ENCODE data around the gene ZNF775. TPM values are rescaled to one million over a fixed set of nuclear protein-coding genes. Genes with fewer than 3 reads are reported as not detected.

Gene ZNF775
- 15.7 TPM for polyA plus RNA-seq (2013, experiment 1 of 2)
- 12.0 TPM for polyA plus RNA-seq (2013, experiment 2 of 2)

GRCh38 chr7:150378853-150379440, at the start of gene ZNF775:
Gene ZNF775 (plus strand): TSS chr7:150379330. CDS start chr7:150388471, 9,141 bp downstream.
- H3K4me3 ChIP-seq (ENCODE audit: extremely low read depth, insufficient read depth, low read length, poor library complexity, severe bottlenecking) = peak within 1 kb of the TSS; percentile 73
- H3K4me1 ChIP-seq (ENCODE audit: control insufficient read depth, insufficient read depth, low read length, poor library complexity, severe bottlenecking) = peaks cover 60% of the 10 kb centered on the region
- 0 to 1% methylated on average over 32 to 37 of the region's 60 CpGs for WGBS, 2 experiments (ENCODE audit: insufficient coverage in 2 of 2)
- H3K36me3 ChIP-seq (ENCODE audit: control insufficient read depth, insufficient read depth, low read length) = peaks cover 20% of the 10 kb centered on the region
- H3K27ac ChIP-seq (ENCODE audit: low read depth, low read length, severe bottlenecking) = peak within 1 kb of the TSS; percentile 97
- no peaks in the 10 kb centered on the region for H3K9me3 ChIP-seq (ENCODE audit: control insufficient read depth, low read length)

- Histone ChIP-seq H3K27ac (ENCODE audit: low read depth, low read length, severe bottlenecking) (no peak overlapping the region), H3K36me3 (ENCODE audit: control insufficient read depth, insufficient read depth, low read length) (peaks cover 72% of the 10 kb centered on the region), H3K4me1 (ENCODE audit: control insufficient read depth, insufficient read depth, low read length, poor library complexity, severe bottlenecking) (peaks cover 8% of the 10 kb centered on the region), H3K9me3 (ENCODE audit: control insufficient read depth, low read length) (no peaks in the 10 kb centered on the region), H3K4me3 (ENCODE audit: extremely low read depth, insufficient read depth, low read length, poor library complexity, severe bottlenecking) (no peak overlapping the region)
- 70 to 76% methylated on average over 11 to 17 of the region's 22 CpGs for WGBS, 2 experiments (ENCODE audit: insufficient coverage in 2 of 2)
Observed at GRCh38 chr7:150329331-150330120, 49.6 kb upstream of the ZNF775 start.

- Histone ChIP-seq H3K36me3 (ENCODE audit: control insufficient read depth, insufficient read depth, low read length) (peaks cover 75% of the 10 kb centered on the region), H3K27ac (ENCODE audit: low read depth, low read length, severe bottlenecking) (no peak overlapping the region), H3K4me3 (ENCODE audit: extremely low read depth, insufficient read depth, low read length, poor library complexity, severe bottlenecking) (no peak overlapping the region), H3K9me3 (ENCODE audit: control insufficient read depth, low read length) (no peaks in the 10 kb centered on the region), H3K4me1 (ENCODE audit: control insufficient read depth, insufficient read depth, low read length, poor library complexity, severe bottlenecking) (no peaks in the 10 kb centered on the region)
- WGBS, 2 experiments (ENCODE audit: insufficient coverage in 2 of 2) = 96 to 99% methylated on average over 15 to 17 of the region's 19 CpGs
Observed at GRCh38 chr7:150330211-150330885, 48.8 kb upstream of the ZNF775 start.

GRCh38 chr7:150332852-150333635, 46.1 kb upstream of the ZNF775 start:
- no peak overlapping the region for H3K27ac ChIP-seq (ENCODE audit: low read depth, low read length, severe bottlenecking)
- WGBS, 2 experiments (ENCODE audit: insufficient coverage in 2 of 2) = 93 to 95% methylated on average over 11 to 18 of the region's 18 CpGs
- H3K9me3 ChIP-seq (ENCODE audit: control insufficient read depth, low read length) = no peaks in the 10 kb centered on the region
- H3K4me1 ChIP-seq (ENCODE audit: control insufficient read depth, insufficient read depth, low read length, poor library complexity, severe bottlenecking) = no peaks in the 10 kb centered on the region
- no peak overlapping the region for H3K4me3 ChIP-seq (ENCODE audit: extremely low read depth, insufficient read depth, low read length, poor library complexity, severe bottlenecking)
- H3K36me3 ChIP-seq (ENCODE audit: control insufficient read depth, insufficient read depth, low read length) = peaks cover 65% of the 10 kb centered on the region

- Histone ChIP-seq H3K9me3 (ENCODE audit: control insufficient read depth, low read length) (no peaks in the 10 kb centered on the region), H3K27ac (ENCODE audit: low read depth, low read length, severe bottlenecking) (no peak overlapping the region), H3K36me3 (ENCODE audit: control insufficient read depth, insufficient read depth, low read length) (peaks cover 65% of the 10 kb centered on the region), H3K4me1 (ENCODE audit: control insufficient read depth, insufficient read depth, low read length, poor library complexity, severe bottlenecking) (no peaks in the 10 kb centered on the region), H3K4me3 (ENCODE audit: extremely low read depth, insufficient read depth, low read length, poor library complexity, severe bottlenecking) (no peak overlapping the region)
- 86 to 97% methylated on average over 9 to 10 of the region's 10 CpGs for WGBS, 2 experiments (ENCODE audit: insufficient coverage in 2 of 2)
Observed at GRCh38 chr7:150333659-150334058, 45.5 kb upstream of the ZNF775 start.

- H3K36me3 ChIP-seq (ENCODE audit: control insufficient read depth, insufficient read depth, low read length) = peaks cover 62% of the 10 kb centered on the region
- no peak overlapping the region for H3K27ac ChIP-seq (ENCODE audit: low read depth, low read length, severe bottlenecking)
- H3K9me3 ChIP-seq (ENCODE audit: control insufficient read depth, low read length) = no peaks in the 10 kb centered on the region
- 96 to 99% methylated on average over 6 to 7 of the region's 8 CpGs for WGBS, 2 experiments (ENCODE audit: insufficient coverage in 2 of 2)
- H3K4me3 ChIP-seq (ENCODE audit: extremely low read depth, insufficient read depth, low read length, poor library complexity, severe bottlenecking) = no peak overlapping the region
- no peaks in the 10 kb centered on the region for H3K4me1 ChIP-seq (ENCODE audit: control insufficient read depth, insufficient read depth, low read length, poor library complexity, severe bottlenecking)
Observed at GRCh38 chr7:150334108-150334507, 45.0 kb upstream of the ZNF775 start.

- Histone ChIP-seq H3K4me3 (ENCODE audit: extremely low read depth, insufficient read depth, low read length, poor library complexity, severe bottlenecking) (no peak overlapping the region), H3K9me3 (ENCODE audit: control insufficient read depth, low read length) (no peaks in the 10 kb centered on the region), H3K36me3 (ENCODE audit: control insufficient read depth, insufficient read depth, low read length) (peaks cover 51% of the 10 kb centered on the region), H3K27ac (ENCODE audit: low read depth, low read length, severe bottlenecking) (no peak overlapping the region), H3K4me1 (ENCODE audit: control insufficient read depth, insufficient read depth, low read length, poor library complexity, severe bottlenecking) (peaks cover 7% of the 10 kb centered on the region)
- 65 to 71% methylated on average over 7 of the region's 7 CpGs for WGBS, 2 experiments (ENCODE audit: insufficient coverage in 2 of 2)
Observed at GRCh38 chr7:150335108-150335773, 43.9 kb upstream of the ZNF775 start.

GRCh38 chr7:150335774-150336112, 43.4 kb upstream of the ZNF775 start:
- 87 to 89% methylated on average over 5 to 6 of the region's 6 CpGs for WGBS, 2 experiments (ENCODE audit: insufficient coverage in 2 of 2)
- H3K4me3 ChIP-seq (ENCODE audit: extremely low read depth, insufficient read depth, low read length, poor library complexity, severe bottlenecking) = no peak overlapping the region

GRCh38 chr7:150336746-150337145, 42.4 kb upstream of the ZNF775 start:
- Histone ChIP-seq H3K27ac (ENCODE audit: low read depth, low read length, severe bottlenecking) (no peak overlapping the region), H3K4me3 (ENCODE audit: extremely low read depth, insufficient read depth, low read length, poor library complexity, severe bottlenecking) (no peak overlapping the region), H3K36me3 (ENCODE audit: control insufficient read depth, insufficient read depth, low read length) (peaks cover 37% of the 10 kb centered on the region), H3K9me3 (ENCODE audit: control insufficient read depth, low read length) (no peaks in the 10 kb centered on the region), H3K4me1 (ENCODE audit: control insufficient read depth, insufficient read depth, low read length, poor library complexity, severe bottlenecking) (peaks cover 17% of the 10 kb centered on the region)
- 92 to 97% methylated on average over 14 of the region's 14 CpGs for WGBS, 2 experiments (ENCODE audit: insufficient coverage in 2 of 2)

More at GRCh38 chr7:150335774-150336112, 43.4 kb upstream of the ZNF775 start:
- Histone ChIP-seq H3K27ac (ENCODE audit: low read depth, low read length, severe bottlenecking) (no peak overlapping the region), H3K9me3 (ENCODE audit: control insufficient read depth, low read length) (no peaks in the 10 kb centered on the region), H3K36me3 (ENCODE audit: control insufficient read depth, insufficient read depth, low read length) (peaks cover 46% of the 10 kb centered on the region), H3K4me1 (ENCODE audit: control insufficient read depth, insufficient read depth, low read length, poor library complexity, severe bottlenecking) (peaks cover 12% of the 10 kb centered on the region)

- 94 to 96% methylated on average over 14 to 16 of the region's 18 CpGs for WGBS, 2 experiments (ENCODE audit: insufficient coverage in 2 of 2)
- Histone ChIP-seq H3K9me3 (ENCODE audit: control insufficient read depth, low read length) (no peaks in the 10 kb centered on the region), H3K36me3 (ENCODE audit: control insufficient read depth, insufficient read depth, low read length) (peaks cover 32% of the 10 kb centered on the region), H3K4me3 (ENCODE audit: extremely low read depth, insufficient read depth, low read length, poor library complexity, severe bottlenecking) (no peak overlapping the region), H3K27ac (ENCODE audit: low read depth, low read length, severe bottlenecking) (no peak overlapping the region), H3K4me1 (ENCODE audit: control insufficient read depth, insufficient read depth, low read length, poor library complexity, severe bottlenecking) (peaks cover 17% of the 10 kb centered on the region)
Observed at GRCh38 chr7:150337179-150337578, 42.0 kb upstream of the ZNF775 start.
